ENCODE measurements around the gene PMS2.
"Not testable (repeated sequence)": the region's sequence is repeated elsewhere in the genome, so short reads cannot be mapped to it uniquely, and the experiment has no call there.

Gene PMS2

GRCh38 chr7:6056616-6057015, 47.8 kb upstream of the PMS2 start:
- TF ChIP-seq CTCF (conservative IDR thresholded peaks at IDR 0.05; ENCODE audit: low read length) (no peak), EZH2phosphoT487 (IDR thresholded peaks at IDR 0.05; ENCODE audit: borderline replicate concordance) (no peak)
- Histone ChIP-seq H2AFZ (ENCODE audit: low read length) (no peak overlapping the region), H3K4me3 (ENCODE audit: low read length, poor library complexity, severe bottlenecking) (peak overlapping the region; percentile 88), H4K20me1 (ENCODE audit: insufficient read depth, low read length, poor library complexity, severe bottlenecking) (peaks cover 43% of the 10 kb centered on the region), H3K9me2 (replicated peaks; ENCODE audit: low read depth, low read length) (no peaks in the 10 kb centered on the region), H3K4me2 (ENCODE audit: low read depth, low read length, poor library complexity, severe bottlenecking) (peak overlapping the region; percentile 87), H3K36me3 (ENCODE audit: insufficient read depth, low read length) (peaks cover 15% of the 10 kb centered on the region; the same call in 1 of the 2 replicates), H3K9me3 (ENCODE audit: insufficient read depth, low read depth, low read length) (no peaks in the 10 kb centered on the region), H3K4me1 (ENCODE audit: insufficient read depth, low read length, poor library complexity, severe bottlenecking) (peaks cover 23% of the 10 kb centered on the region), H3K27me3 (ENCODE audit: insufficient read depth, low read length, poor library complexity, severe bottlenecking) (no peaks in the 10 kb centered on the region), H3F3A (ENCODE audit: low read depth) (no peaks in the 10 kb centered on the region), H3K79me2 (ENCODE audit: insufficient read depth, low read length) (peaks cover 63% of the 10 kb centered on the region), H3K9ac (ENCODE audit: low read depth, low read length, poor library complexity, severe bottlenecking) (peak overlapping the region; percentile 86)

GRCh38 chr7:6051185-6051584, 42.3 kb upstream of the PMS2 start:
- H3K9me2 ChIP-seq (replicated peaks; ENCODE audit: low read depth, low read length); H3K4me1 ChIP-seq (ENCODE audit: insufficient read depth, low read length, poor library complexity, severe bottlenecking); H3K27me3 ChIP-seq (ENCODE audit: insufficient read depth, low read length, poor library complexity, severe bottlenecking); H3K9me3 ChIP-seq (ENCODE audit: insufficient read depth, low read depth, low read length); H3K9ac ChIP-seq (ENCODE audit: low read depth, low read length, poor library complexity, severe bottlenecking); H2AFZ ChIP-seq (ENCODE audit: low read length); H3K4me2 ChIP-seq (ENCODE audit: low read depth, low read length, poor library complexity, severe bottlenecking); H3K4me3 ChIP-seq (ENCODE audit: low read length, poor library complexity, severe bottlenecking); H3F3A ChIP-seq (ENCODE audit: low read depth): not testable (repeated sequence)
- Histone ChIP-seq H4K20me1 (ENCODE audit: insufficient read depth, low read length, poor library complexity, severe bottlenecking) (peaks cover 22% of the 10 kb centered on the region), H3K79me2 (ENCODE audit: insufficient read depth, low read length) (peaks cover 37% of the 10 kb centered on the region), H3K36me3 (ENCODE audit: insufficient read depth, low read length) (peaks cover 43% of the 10 kb centered on the region; the same call in 1 of the 2 replicates)

- Histone ChIP-seq H3K4me3 (ENCODE audit: low read length, poor library complexity, severe bottlenecking) (no peak overlapping the region), H3K9ac (ENCODE audit: low read depth, low read length, poor library complexity, severe bottlenecking) (no peak overlapping the region), H3K4me2 (ENCODE audit: low read depth, low read length, poor library complexity, severe bottlenecking) (no peak overlapping the region), H3K9me2 (replicated peaks; ENCODE audit: low read depth, low read length) (no peaks in the 10 kb centered on the region), H3K4me1 (ENCODE audit: insufficient read depth, low read length, poor library complexity, severe bottlenecking) (no peaks in the 10 kb centered on the region), H3K79me2 (ENCODE audit: insufficient read depth, low read length) (peaks cover 23% of the 10 kb centered on the region), H4K20me1 (ENCODE audit: insufficient read depth, low read length, poor library complexity, severe bottlenecking) (peaks cover 14% of the 10 kb centered on the region), H2AFZ (ENCODE audit: low read length) (no peak overlapping the region), H3K27me3 (ENCODE audit: insufficient read depth, low read length, poor library complexity, severe bottlenecking) (no peaks in the 10 kb centered on the region), H3K36me3 (ENCODE audit: insufficient read depth, low read length) (peaks cover 53% of the 10 kb centered on the region; the same call in 1 of the 2 replicates), H3K9me3 (ENCODE audit: insufficient read depth, low read depth, low read length) (no peaks in the 10 kb centered on the region), H3F3A (ENCODE audit: low read depth) (no peaks in the 10 kb centered on the region)
- TF ChIP-seq EZH2phosphoT487 (IDR thresholded peaks at IDR 0.05; ENCODE audit: borderline replicate concordance): no peak
- no peak for TF ChIP-seq CTCF (conservative IDR thresholded peaks at IDR 0.05; ENCODE audit: low read length)
These were observed 40.9 kb upstream of the PMS2 start for GRCh38 chr7:6049780-6050179.

- Histone ChIP-seq H3K4me3 (ENCODE audit: low read length, poor library complexity, severe bottlenecking) (no peak overlapping the region), H2AFZ (ENCODE audit: low read length) (no peak overlapping the region), H3K9me2 (replicated peaks; ENCODE audit: low read depth, low read length) (no peaks in the 10 kb centered on the region), H3K9me3 (ENCODE audit: insufficient read depth, low read depth, low read length) (no peaks in the 10 kb centered on the region), H3K4me1 (ENCODE audit: insufficient read depth, low read length, poor library complexity, severe bottlenecking) (peaks cover 3% of the 10 kb centered on the region), H3K4me2 (ENCODE audit: low read depth, low read length, poor library complexity, severe bottlenecking) (no peak overlapping the region), H3K79me2 (ENCODE audit: insufficient read depth, low read length) (no peaks in the 10 kb centered on the region; the same call in 1 of the 2 replicates), H3F3A (ENCODE audit: low read depth) (no peaks in the 10 kb centered on the region), H3K36me3 (ENCODE audit: insufficient read depth, low read length) (peaks cover 69% of the 10 kb centered on the region; the same call in 1 of the 2 replicates), H3K27me3 (ENCODE audit: insufficient read depth, low read length, poor library complexity, severe bottlenecking) (no peaks in the 10 kb centered on the region), H4K20me1 (ENCODE audit: insufficient read depth, low read length, poor library complexity, severe bottlenecking) (no peaks in the 10 kb centered on the region), H3K9ac (ENCODE audit: low read depth, low read length, poor library complexity, severe bottlenecking) (no peak overlapping the region)
- TF ChIP-seq CTCF (conservative IDR thresholded peaks at IDR 0.05; ENCODE audit: low read length) (no peak), EZH2phosphoT487 (IDR thresholded peaks at IDR 0.05; ENCODE audit: borderline replicate concordance) (no peak)
These were observed 26.8 kb upstream of the PMS2 start for GRCh38 chr7:6035686-6036085.

Data from Loucy (cell line).